Heart left ventricle (tissue), 16 donors: Measurements from ENCODE around the gene FLVCR1. TPM values are rescaled to one million over a fixed set of nuclear protein-coding genes. Genes with fewer than 3 reads are reported as not detected.

ENCODE experiments used
- ATAC-seq, 4 donors: fragments of 200-7000 bp; cut with Tn5 transposase; one replicate each; pipeline ENCODE4 v1.9.1; 2020 to 2022; ENCODE audit warnings: moderate library complexity in 4 of 4, mild to moderate bottlenecking in 3 of 4, moderate number of reproducible peaks in 1 of 4
- DNase-seq, 5 donors: peaks; one replicate each; pipeline ENCODE4 v3.0.0-alpha.2; 2020
- H3K27ac ChIP-seq, 12 donors: fragments of 200-600 bp; sonication (generic) in 4 of 12; one replicate each; pipeline versions ENCODE4 v1.5.0 to v1.8.0; 2016 to 2022; ENCODE audit warnings: mild to moderate bottlenecking in 2 of 12
- H3K27me3 ChIP-seq, 9 donors: fragments of 200-600 bp; sonication (generic) in 2 of 9; one replicate each; pipeline versions ENCODE4 v1.5.1 to v1.8.0; 2016 to 2022; ENCODE audit warnings: mild to moderate bottlenecking in 3 of 9
- H3K36me3 ChIP-seq, 9 donors: fragments of 200-600 bp; sonication (generic) in 2 of 9; one replicate each; pipeline versions ENCODE4 v1.5.0 to v1.8.0; 2018 to 2022; ENCODE audit warnings: mild to moderate bottlenecking in 2 of 9
- H3K4me1 ChIP-seq, 12 donors: fragments of 200-600 bp; sonication (generic) in 4 of 12; one replicate each; pipeline versions ENCODE4 v1.5.0 to v1.8.0; 2016 to 2022; ENCODE audit warnings: mild to moderate bottlenecking in 3 of 12
- H3K4me3 ChIP-seq, 12 donors: fragments of 200-600 bp; sonication (generic) in 4 of 12; one replicate each; pipeline versions ENCODE4 v1.5.0 to v1.8.0; 2017 to 2022; ENCODE audit warnings: mild to moderate bottlenecking in 9 of 12, moderate library complexity in 4 of 12
- H3K9me3 ChIP-seq, 12 donors: fragments of 200-600 bp; sonication (generic) in 4 of 12; one replicate each; pipeline versions ENCODE4 v1.5.0 to v1.8.0; 2016 to 2022; ENCODE audit warnings: mild to moderate bottlenecking in 1 of 12
- POLR2A ChIP-seq, 2 donors: fragments of 450-650 bp; IDR thresholded peaks; one replicate each; pipeline ENCODE4 v1.6.1; 2017; ENCODE audit warnings: antibody characterized with exemption in 2 of 2, mild to moderate bottlenecking in 2 of 2, moderate library complexity in 2 of 2
- WGBS, 4 donors: extraction: QIAGEN DNeasy Blood & Tissue Kit in 2 of 4; methylation state at CpG; one replicate each; pipeline versions ENCODE4 v1.1.5 to v1.1.7; 2013 to 2018; 5-methylcytosine and 5-hydroxymethylcytosine counted together
- intact Hi-C, 10 donors: fragments of 100-400 bp; cut with DNase I; formaldehyde crosslinking; loops; one replicate each; pipeline versions ENCODE4 v1.11.1 to v1.14.2; 2022
- polyA plus RNA-seq, 2 donors: library from polyadenylated mRNA; stranded (reverse); fragments of 200-250 nt; gene quantifications; one replicate each; pipeline ENCODE4 v1.2.3, GENCODE V29; 2013
- total RNA-seq, 9 donors: library from RNA; depleted of rRNA in 2 of 9; stranded (reverse); fragments of >200 nt in 2 of 9; fragmentation: NEBNext Ultra II Directional in 3 of 9; extraction: Animal tissue kit (Norgen Biotek cat#: 25700) in 3 of 9; gene quantifications; one replicate each; pipeline versions ENCODE4 v1.1.0 to v1.2.4, GENCODE V29; 2016 to 2023
- TF ChIP-seq, protein P1 (sequence below), 12 donors: fragments of 200-600 bp; sonication (generic) in 4 of 12; IDR thresholded peaks; one replicate each; pipeline versions ENCODE4 v1.5.0 to v1.8.0; 2018 to 2022; ENCODE audit warnings: antibody characterized with exemption in 12 of 12, mild to moderate bottlenecking in 5 of 12
- donor health status: ischemic (EF 13 %, LVEDD 7.1; RV severe dilation, severe dysfunction).
- donor health status: healthy with polysubstance abuse.
- donor health status: DM: no; HTN: yes; CAD: no.
- donor health status: DM: no; HTN: no; CAD: no.
- donor health status: ischemic (EF 25% LVEDD 6.9; RV normal size, moderate dysfunction).
- donor health status: ischemic (EF 25% LVEDD 5.7; RV mildly dilated, moderate dysfunction).
- donor health status: healthy.
- donor health status: DM: yes; HTN: yes; CAD: no.
- donor health status: ischemic (EF 35%, LVEDD 5.7; RV mildly dilated, moderate dysfunction).
- donor health status: nonischemic (EF 11% LVEDD 7.7; RV severe dilation, severe dysfunction).
- donor health status: DM: yes; HTN: yes; CAD: no.
- donor health status: PGD.
- donor health status: ischemic (EF 29% LVEDD 5.4; RV normal size, mild dysfunction).
- donor health status: nonischemic (EF 23%, LVEDD 6.1; RV moderate dilation, normal function).

Gene FLVCR1
- total and polyA plus RNA-seq, 11 donors: 0.44 to 3.0 (median 2.4) TPM

DNA sequence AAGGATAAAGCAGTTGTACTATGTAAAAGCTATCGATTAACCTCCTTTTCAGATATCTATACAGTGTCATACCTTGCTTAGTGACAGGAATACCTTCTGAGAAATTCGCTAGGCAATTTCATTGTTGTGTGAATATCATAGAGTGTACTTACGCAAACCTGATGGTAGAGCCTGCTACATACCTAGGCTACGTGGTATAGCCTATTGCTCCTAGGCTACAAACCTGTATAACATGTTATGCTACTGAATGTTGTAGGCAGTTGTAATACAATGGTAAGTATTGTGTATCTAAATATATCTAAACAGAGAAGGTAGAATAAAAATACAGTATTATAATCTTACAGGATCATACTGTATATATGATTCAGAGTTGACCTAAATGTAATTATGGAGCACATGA lies 26.5 kb downstream of the FLVCR1 start:
- H3K4me3 ChIP-seq: no peak overlapping the region
- ATAC-seq: no peak
- intact Hi-C loops: loop anchor here in 1 of 10 donors (10.0 kb wide), 1 partner anchor 120 kb away; no protein-coding TSS in a partner anchor
- TF ChIP-seq POLR2A (IDR thresholded peaks at IDR 0.05): no peak
- TF ChIP-seq, protein P1, sequence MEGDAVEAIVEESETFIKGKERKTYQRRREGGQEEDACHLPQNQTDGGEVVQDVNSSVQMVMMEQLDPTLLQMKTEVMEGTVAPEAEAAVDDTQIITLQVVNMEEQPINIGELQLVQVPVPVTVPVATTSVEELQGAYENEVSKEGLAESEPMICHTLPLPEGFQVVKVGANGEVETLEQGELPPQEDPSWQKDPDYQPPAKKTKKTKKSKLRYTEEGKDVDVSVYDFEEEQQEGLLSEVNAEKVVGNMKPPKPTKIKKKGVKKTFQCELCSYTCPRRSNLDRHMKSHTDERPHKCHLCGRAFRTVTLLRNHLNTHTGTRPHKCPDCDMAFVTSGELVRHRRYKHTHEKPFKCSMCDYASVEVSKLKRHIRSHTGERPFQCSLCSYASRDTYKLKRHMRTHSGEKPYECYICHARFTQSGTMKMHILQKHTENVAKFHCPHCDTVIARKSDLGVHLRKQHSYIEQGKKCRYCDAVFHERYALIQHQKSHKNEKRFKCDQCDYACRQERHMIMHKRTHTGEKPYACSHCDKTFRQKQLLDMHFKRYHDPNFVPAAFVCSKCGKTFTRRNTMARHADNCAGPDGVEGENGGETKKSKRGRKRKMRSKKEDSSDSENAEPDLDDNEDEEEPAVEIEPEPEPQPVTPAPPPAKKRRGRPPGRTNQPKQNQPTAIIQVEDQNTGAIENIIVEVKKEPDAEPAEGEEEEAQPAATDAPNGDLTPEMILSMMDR (IDR thresholded peaks at IDR 0.05): no peak
- 72 to 88% (median 78%) methylated on average over 4 of the region's 4 CpGs for WGBS, 4 donors
- H3K27ac ChIP-seq: no peak overlapping the region
- H3K36me3 ChIP-seq: peaks cover 0 to 87% (median 75%) of the 10 kb centered on the region in 9 donors
- no peaks in the 10 kb centered on the region for H3K9me3 ChIP-seq
- H3K27me3 ChIP-seq: no peaks in the 10 kb centered on the region
- no peak for DNase-seq
- H3K4me1 ChIP-seq: no peaks in the 10 kb centered on the region

DNA sequence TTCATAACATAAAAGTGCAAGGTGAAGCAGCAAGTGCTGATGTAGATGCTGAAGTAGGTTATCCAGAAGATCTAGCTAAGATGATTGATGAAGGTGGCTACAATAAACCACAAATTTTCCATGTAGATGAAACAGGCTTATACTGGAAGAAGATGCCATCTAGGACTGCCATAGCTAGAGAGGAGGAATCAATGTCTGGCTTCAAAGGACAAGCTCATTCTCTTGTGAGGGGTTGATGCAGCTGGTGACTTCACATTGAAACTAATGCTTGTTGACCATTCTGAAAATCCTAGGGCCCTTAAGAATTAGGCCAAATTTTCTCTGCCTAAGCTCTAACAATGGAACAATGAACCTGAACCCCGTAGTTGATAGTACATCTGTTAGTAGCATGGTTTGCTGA lies 34.0 kb downstream of the FLVCR1 start:
- ATAC-seq (no peak), DNase-seq (no peak)
- Histone ChIP-seq H3K27ac (no peak overlapping the region), H3K27me3 (no peaks in the 10 kb centered on the region), H3K36me3 (peaks cover 0 to 89% (median 74%) of the 10 kb centered on the region in 9 donors), H3K4me1 (no peaks in the 10 kb centered on the region), H3K9me3 (no peaks in the 10 kb centered on the region), H3K4me3 (no peak overlapping the region)
- 90 to 100% (median 94%) methylated on average over 1 of the region's 1 CpG for WGBS, 4 donors
- no peak for TF ChIP-seq POLR2A (IDR thresholded peaks at IDR 0.05)
- TF ChIP-seq, protein P1 (IDR thresholded peaks at IDR 0.05): no peak
- intact Hi-C loops: no loop called here

DNA sequence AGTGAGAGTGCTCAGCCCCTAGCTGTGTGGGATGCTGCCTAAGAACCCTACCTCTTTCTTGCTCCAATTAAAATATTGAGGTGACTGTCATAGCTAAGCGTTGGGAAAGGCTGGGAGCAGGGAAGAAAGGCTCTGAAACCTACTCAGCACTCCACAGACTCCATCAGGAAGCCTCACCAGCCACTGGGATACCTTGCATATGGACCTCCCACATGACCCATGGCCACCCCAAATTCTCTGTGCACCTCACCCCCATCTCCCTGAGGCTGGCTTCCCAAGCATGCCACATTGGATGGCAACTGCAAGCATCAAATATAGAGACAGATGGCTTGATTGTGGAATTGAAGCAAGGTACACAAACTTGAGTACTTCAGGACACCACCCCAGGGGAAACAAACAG lies 41.8 kb downstream of the FLVCR1 start:
- peaks cover 0 to 38% (median 28%) of the 10 kb centered on the region in 9 donors for H3K36me3 ChIP-seq
- WGBS, 4 donors: 94 to 100% (median 98%) methylated on average over 1 of the region's 1 CpG
- peaks cover 0 to 34% (median 26%) of the 10 kb centered on the region in 12 donors for H3K9me3 ChIP-seq
- DNase-seq: no peak
- intact Hi-C loops: no loop called here
- TF ChIP-seq, protein P1 (IDR thresholded peaks at IDR 0.05): no peak
- no peak for TF ChIP-seq POLR2A (IDR thresholded peaks at IDR 0.05)
- no peaks in the 10 kb centered on the region for H3K27me3 ChIP-seq
- H3K27ac ChIP-seq: no peak overlapping the region
- H3K4me1 ChIP-seq: no peaks in the 10 kb centered on the region
- H3K4me3 ChIP-seq: no peak overlapping the region
- ATAC-seq: no peak

DNA sequence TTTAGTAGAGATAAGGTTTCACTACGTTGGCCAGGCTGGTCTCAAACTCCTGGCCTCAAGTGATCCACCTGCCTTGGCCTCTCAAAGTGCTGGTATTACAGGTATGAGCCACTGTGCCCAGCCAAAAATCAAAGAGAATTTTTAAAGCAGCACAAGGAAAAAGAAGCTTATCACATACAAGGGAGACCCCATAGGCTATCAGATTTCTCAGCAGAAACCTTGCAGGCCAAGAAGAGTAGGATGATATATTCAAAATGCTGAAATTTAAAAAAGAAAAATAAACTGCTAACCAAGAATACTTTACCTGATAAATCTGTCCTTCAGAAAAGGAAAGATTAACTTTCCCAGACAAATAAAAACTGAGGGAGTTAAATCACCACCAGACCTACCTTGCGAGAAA lies 43.2 kb downstream of the FLVCR1 start:
- H3K4me3 ChIP-seq: no peak overlapping the region
- DNase-seq (no peak), ATAC-seq (no peak)
- no peaks in the 10 kb centered on the region for H3K27me3 ChIP-seq
- WGBS, 4 donors: 68 to 98% (median 97%) methylated on average over 2 of the region's 2 CpGs
- H3K4me1 ChIP-seq: no peaks in the 10 kb centered on the region
- peaks cover 0 to 41% (median 29%) of the 10 kb centered on the region in 12 donors for H3K9me3 ChIP-seq
- peaks cover 0 to 24% (median 13%) of the 10 kb centered on the region in 9 donors for H3K36me3 ChIP-seq
- H3K27ac ChIP-seq: no peak overlapping the region
- TF ChIP-seq, protein P1 (IDR thresholded peaks at IDR 0.05): no peak
- TF ChIP-seq POLR2A (IDR thresholded peaks at IDR 0.05): no peak
- intact Hi-C loops: no loop called here
